HG03558 (cell line): ENCODE data around the gene NCOR1.
A peak's percentile ranks its signal among the peaks of the same experiment; 100 is the strongest.

Source experiments
- ATAC-seq: cut with Tn5 transposase; IDR thresholded peaks from one replicate; pipeline ENCODE4 v1.9.1; 2021; ENCODE audit warnings: moderate number of reproducible peaks; ENCODE audit not compliant: unreplicated experiment; ENCODE audit errors: extremely low read depth

The NCOR1 gene

DNA sequence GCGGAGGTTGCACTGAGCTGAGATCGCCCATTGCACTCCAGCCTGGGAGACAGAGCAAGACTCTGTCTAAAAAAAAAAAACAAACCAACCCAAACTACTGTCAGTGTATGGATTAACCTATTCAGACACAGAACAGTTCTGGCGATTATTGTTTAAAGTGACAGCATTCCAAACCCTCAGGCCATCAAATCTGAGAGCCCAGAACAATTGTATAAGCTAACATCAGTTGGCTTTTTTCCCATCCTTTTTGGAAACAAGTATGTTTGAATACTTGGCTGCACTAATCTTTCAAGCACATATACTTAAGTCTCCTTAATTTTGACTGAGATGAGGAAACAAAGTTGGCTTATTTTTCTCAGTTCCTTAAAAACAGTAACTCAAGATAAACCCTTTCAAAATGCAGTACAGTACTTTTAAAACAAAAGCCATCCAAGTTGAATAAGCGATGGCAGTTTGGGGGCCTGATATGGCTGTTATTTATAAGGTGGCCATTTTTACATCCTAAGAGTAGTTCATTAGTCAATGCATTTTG lies 217.2 kb downstream of the NCOR1 start:
- ATAC-seq: no peak

GRCh38 chr17:15996322-15996721 lies 219.0 kb downstream of the NCOR1 start:
- no peak for ATAC-seq

DNA sequence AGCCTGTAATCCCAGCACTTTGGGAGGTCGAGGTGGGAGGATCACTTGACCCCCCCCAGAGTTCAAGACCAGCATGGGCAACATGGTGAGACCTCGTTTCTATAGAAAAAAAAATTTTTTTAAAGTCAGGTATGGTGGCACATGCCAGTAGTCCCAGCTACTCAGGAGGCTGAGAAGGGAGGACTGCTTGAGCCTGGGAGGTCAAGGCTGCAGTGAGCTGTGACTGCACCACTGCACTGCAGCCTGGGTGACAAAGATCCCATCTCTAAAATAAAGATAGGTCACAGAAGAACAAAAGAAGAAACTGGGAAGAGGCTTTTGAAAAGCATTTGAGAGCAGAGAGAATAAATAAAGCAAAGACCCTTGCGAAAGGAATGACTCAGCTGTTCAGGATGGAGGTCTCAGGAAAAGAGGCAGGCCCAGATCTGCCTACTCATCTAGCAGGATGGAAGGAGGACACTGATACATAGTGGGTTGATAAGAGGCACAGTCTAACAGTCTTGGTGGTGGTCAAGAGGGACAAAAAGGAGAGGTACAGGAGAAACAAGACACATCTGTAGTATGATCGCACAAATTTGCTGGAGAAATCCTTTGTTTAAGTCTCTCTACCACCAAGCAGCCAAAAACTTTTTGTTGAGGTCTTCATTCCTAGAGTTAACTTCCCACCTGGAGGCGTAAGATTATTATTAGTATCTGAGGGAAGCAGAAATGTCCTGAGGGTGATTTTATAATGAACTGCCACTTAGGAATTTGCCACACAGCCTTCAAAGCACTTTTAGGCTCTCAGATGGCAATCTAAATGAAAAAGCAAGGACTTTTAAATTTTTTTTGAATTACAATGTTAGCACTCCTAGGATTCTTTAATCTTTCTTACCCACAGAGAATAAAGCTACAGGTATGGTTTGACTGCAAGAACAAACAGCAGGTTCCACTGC lies 233.4 kb downstream of the NCOR1 start:
- ATAC-seq: no peak

DNA sequence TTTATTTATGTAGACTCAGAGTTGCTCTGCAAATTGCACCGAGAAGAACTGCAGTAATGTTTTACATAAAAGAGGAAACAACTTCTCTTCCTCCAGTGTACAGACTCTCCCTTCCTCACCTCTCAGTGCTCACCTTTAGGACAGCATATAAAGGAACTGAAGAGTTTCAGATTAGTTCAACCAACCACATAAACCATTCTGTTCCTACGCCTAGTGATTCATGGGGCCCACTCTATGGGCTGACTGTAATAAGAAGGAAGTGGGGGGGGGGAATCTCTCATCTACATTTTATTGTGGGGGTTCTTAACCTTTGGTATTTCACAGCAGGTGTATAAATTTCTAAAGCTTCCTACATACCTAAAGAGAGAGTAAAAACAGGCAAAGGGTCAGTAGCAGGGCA lies 234.1 kb downstream of the NCOR1 start:
- ATAC-seq: peak; percentile 75
